Activated CD8-positive, alpha-beta memory T cell treated with anti-CD3 and anti-CD28 coated beads, Interleukin-2, amount 50 U/mL, for 1 hour (primary cell): ENCODE data around the gene SSC5D.

Experiments
- DNase-seq: peaks from one replicate; pipeline ENCODE4 v3.0.0-alpha.2; 2020; ENCODE audit errors: extremely low read depth

Gene SSC5D

GRCh38 chr19:55536951-55537740, 48.9 kb downstream of the SSC5D start, which contains the start of gene SBK2:
Gene SBK2, minus strand, starts transcription at chr19:55537133. Its CDS starts 839 bp downstream, at chr19:55536294.
- no peak for DNase-seq

- DNase-seq: no peak
Measured at GRCh38 chr19:55537741-55538111, 49.5 kb downstream of the SSC5D start.

GRCh38 chr19:55538132-55538531, 49.9 kb downstream of the SSC5D start:
- no peak for DNase-seq

DNA sequence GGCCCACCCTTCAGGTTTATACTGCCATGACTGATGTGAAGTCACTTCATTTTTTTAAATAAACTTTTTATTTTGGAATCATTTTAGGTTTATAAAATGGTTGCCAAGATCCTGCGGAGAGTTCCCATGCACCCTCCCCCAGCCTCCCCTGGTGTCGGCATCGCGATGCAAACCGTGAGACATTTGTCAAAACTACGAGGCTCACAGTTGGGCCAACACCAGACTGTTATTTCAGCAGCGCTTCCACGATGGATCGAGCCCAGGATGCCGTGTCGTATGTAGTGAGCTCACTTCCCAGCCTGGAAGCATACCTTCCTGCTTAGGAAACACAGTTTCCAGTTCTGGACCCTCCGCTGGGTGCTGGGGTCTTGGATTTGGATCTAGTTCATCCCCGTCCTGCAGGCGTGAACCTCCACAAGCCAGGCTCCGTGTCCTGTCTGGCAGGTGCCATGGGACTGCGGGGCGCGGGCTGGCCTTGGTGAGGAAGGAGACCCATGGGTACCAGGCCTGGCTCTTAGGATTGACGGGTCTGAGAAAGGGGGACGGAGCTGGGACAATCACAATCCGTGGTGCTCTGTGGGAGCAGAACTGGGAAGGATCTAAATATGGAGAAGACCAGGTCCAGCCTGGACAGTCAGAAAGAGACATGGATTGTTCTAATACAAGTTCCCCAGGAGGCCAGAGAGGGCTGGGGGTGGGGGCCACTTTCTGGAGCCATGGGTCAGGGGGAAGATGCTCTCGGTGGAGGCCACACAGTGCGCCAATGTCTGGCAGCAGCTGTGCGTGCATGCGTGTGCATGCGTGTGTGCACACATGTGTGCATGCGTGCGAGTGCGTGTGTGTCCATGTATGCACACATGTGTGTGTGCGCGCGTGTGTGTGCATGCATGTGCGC, 51.1 kb downstream of the SSC5D start:
- no peak for DNase-seq

GRCh38 chr19:55540619-55541018, 52.4 kb downstream of the SSC5D start:
- no peak for DNase-seq

DNA sequence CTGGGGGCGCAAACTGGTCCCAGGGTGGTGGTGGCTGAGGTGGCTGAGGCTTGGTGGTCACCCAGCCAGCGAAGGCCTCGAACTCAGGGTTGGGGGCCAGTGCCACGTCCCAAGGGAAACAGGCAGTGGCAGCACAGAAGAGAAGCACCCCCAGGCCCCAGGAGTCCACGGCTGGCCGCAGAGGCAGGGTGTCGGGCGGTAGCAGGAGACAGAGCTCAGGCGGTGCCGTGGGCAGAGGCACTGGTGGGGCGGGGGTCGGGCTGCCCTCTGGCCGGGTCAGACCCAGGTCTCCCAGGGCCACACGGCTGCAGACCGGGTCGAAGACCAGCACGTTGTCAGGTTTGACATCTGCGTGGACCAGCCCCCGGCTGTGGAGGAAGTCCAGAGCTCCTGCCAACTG, 52.9 kb downstream of the SSC5D start:
- no peak for DNase-seq

DNA sequence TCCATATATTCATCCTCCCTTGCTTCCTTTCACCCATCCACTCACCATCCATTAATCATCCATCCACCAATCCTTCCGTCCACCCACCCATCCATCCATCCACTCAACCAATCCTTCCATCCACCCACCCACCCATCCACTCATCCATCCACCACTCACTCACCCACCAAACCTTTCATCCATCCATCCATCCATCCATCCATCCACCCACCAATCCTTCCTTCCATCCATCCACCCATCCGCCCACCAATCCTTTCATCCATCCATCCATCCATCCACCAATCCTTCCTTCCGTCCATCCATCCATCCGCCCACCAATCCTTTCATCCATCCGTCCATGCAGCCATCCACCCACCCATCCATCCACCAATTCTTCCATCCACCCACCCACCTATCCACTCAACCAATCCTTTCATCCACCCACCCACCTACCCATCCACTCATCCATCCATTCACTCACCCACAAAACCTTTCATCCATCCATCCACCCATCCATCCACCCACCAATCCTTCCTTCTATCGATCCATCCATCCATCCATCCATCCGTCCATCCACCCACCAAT, 54.1 kb downstream of the SSC5D start:
- no peak for DNase-seq

GRCh38 chr19:55543567-55543966, 55.3 kb downstream of the SSC5D start:
- DNase-seq: no peak

- no peak for DNase-seq
Measured at GRCh38 chr19:55544014-55544413, 55.8 kb downstream of the SSC5D start.

DNA sequence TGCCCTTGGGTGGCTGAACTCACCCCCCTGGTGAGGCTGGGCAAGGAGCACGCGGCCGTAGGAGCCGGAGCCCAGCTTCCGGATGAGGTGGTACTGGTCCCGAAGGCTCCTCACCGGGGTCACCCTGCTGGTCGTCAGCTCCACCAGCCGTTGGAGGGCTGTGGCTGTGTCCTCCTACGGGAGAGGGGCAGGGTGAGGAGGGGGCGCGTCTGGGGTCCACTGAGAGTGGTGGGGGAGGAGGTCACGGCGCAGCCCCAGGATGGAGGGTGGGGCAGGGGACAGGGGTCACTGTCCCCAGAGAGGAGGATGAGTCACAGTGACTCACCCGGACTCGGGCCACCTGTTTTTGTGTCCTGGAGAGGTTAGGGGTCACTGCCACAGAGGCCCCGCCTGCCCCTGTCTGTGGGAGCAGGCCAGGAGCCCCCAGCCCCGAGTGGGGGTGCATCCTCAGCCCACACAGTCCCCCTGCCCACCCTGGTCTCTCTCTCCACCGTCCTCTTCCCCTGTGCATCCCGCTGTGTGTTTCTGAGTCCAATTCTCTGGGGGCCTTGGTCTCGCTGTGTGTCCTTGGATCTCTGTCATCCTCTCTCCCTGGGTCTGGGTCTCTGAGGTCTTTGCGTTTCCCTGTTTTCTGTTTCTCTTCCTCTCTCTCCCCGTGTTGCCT, 56.7 kb downstream of the SSC5D start:
- DNase-seq: no peak

DNA sequence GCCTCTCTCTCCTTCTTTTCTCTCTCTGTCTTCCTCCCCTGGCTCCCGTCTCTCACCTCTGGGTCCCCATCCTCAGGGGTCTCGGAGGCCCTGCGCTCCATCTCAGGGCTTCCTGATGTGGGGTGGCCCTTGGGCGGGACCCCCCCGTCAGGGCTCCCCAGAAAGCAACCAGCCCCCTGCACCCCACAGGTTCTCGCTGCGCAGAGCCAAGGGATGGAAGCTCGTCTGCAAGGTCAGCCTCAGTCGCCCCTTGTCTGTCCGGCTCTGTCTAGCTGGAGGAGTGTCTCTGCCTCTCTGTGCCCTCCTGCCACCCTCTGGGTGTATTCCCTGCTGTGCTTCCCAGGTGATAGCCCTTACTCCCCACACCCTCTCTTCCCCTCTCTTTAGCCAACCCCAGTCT, 57.2 kb downstream of the SSC5D start, which contains the start of gene SBK3:
Gene SBK3 (minus strand): TSS at position 101 of the 400 bp plus-strand sequence. CDS start 0 bp downstream, at position 101.
- no peak for DNase-seq

DNA sequence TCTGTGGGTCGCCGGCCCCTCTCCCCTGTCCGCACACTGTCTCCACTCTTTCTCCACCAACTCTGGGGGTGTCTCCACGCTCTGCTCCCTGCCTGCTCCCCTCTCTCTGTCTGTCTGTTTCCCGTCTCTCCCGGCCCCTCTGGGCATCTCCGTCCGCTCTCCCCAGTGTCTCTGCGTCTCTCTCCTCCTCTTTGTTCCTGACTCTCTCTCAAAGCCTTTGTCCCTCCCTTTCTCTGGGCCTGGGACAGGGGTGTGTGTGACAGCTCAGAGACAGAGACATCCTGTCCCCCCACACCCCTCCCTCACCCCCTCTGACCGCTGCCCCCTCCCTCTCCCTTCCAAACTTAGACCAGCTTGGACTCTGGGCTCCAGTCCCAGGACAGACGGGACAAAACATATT, 57.8 kb downstream of the SSC5D start:
- no peak for DNase-seq

DNA sequence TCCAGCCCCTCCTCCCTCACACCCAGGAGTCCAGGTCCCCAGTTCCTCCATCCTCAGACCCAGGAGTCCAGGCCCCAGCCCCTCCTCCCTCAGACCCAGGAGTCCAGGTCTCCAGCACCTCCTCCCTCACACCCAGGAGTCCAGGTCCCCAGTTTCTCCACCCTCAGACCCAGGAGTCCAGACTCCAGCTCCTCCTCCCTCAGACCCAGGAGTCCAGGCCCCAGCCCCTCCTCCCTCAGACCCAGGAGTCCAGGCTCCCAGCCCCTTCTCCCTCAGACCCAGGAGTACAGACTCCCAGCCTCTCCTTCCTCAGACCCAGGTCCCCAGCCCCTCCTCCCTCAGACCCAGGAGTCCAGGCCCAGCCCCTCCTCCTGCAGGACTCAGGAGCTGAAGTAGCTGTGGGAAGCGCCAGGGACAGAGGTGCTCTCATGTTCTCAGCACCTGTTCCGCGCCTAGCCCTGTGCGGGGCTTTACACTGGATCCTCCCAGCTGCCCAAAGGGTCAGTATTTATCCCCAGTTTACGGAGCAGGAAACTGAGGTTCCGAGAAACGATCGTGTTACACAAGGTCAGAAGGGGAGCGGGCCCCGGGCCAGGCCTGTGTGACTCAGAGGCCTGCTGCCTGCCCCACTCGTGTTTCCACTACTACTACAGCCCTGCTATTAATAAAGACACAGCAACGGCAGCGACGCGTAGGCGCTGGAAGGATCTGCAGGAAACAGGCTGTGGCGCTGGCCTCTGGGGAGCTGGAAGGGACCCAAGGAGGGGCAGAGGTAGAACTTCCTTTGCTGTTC, 58.8 kb downstream of the SSC5D start:
- DNase-seq: no peak

GRCh38 chr19:55549500-55550320, 61.5 kb downstream of the SSC5D start:
- no peak for DNase-seq

DNA sequence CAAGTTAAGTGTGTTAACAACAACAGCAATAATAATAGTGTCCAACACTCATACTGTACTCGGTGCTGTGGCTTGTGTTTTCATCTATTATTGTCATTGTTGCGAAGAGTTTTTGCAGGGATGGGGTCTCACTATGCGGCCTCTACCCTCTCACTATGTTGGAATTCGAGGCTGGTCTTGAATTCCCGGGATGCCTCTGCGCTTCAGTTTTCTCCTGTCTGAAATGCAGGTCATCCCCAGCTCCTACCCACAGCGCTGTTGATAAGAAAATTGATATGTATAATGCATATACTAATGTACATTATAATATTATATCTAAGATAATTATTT, 62.0 kb downstream of the SSC5D start:
- DNase-seq: no peak

GRCh38 chr19:55552206-55552605, 64.0 kb downstream of the SSC5D start:
- DNase-seq: no peak

GRCh38 chr19:55552620-55553019, 64.4 kb downstream of the SSC5D start:
- DNase-seq: no peak

GRCh38 chr19:55553217-55554182, 65.3 kb downstream of the SSC5D start:
- DNase-seq: no peak

DNA sequence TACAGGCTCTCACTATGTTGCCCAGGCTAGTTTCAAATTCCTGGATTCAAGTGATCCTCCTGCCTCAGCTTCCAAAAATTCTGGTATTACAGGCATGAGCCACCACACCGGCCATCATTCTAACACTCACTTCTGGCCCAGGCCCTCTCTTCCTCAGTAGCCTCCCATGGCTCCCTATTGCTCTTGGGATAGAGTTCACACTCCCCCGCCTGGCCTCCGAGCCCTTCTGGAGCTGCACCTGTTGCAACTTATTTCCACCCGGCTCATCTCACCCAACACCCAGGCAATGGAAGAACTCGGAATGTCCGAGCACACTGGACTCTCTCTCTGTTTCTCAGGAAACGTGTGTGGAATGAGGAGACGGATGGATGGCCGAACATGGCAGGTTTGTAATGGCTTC, 66.1 kb downstream of the SSC5D start:
- no peak for DNase-seq
